Measurements from ENCODE around the gene SYCN.

The SYCN gene

GRCh38 chr19:39194832-39195542, 9.1 kb downstream of the SYCN start:
- DNase-seq (ENCODE audit: low read depth, low spot score) = no peak

GRCh38 chr19:39193803-39194202, 10.3 kb downstream of the SYCN start:
- DNase-seq (ENCODE audit: low read depth, low spot score) = no peak

DNA sequence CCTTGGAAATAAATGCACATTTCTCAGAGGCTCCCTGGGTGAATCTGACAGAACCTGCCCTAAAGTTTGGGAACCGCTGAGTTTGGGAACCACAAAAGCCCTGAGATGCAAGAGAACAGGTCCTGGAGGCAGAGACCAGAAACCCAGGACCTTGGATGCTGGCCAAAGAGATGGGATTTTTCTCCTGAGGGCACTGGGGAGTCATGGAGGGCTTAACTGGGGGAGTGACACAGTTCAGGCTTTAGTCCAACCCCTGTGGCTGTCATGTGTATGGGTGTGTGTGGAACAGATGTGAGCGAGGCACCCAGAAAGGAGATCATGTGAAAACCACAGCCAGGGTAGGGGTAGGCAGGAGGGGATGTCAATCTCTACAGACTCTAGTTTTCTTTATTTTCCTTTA, 11.2 kb downstream of the SYCN start:
- no peak for DNase-seq (ENCODE audit: low read depth, low spot score)

DNA sequence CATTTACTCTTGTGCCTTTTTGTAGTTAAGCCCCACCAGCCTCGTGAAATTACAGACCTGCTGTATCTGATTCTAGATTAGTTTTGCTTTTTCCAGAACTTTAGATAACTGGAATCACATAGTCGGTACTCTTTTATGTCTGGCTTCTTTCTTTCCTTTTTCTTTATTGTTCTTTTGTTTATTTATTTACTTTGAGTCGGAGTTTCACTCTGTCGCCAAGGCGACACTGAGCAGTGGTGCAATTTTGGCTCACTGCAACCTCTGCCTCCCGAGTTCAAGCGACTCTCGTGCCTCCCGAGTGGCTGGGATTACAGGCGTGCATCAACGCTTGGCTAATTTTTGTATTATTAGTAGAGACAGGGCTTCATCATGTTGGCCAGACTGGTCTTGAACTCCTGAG, 13.3 kb downstream of the SYCN start:
- DNase-seq (ENCODE audit: low read depth, low spot score) = no peak

GRCh38 chr19:39188960-39189359, 15.1 kb downstream of the SYCN start:
- no peak for DNase-seq (ENCODE audit: low read depth, low spot score)

DNA sequence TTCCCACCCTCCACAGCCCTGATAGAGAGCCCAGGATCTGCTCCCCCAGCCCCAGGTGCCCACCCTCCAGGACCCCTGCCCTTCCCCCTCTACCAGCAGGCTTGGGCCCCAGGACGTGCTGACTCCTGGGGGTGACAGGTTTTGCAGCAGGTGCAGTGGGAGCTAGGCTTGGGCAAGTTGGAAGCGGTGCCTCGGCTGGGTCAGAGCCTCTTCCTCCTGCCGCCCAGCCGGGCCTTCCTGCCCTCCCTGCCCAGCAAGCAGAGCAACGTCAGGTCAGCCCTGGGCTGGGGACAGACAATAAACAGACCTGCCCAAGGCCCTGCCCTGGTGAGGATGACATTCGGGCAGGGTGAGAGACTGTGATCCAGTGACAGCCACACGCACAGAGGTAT, 16.5 kb downstream of the SYCN start:
- DNase-seq (ENCODE audit: low read depth, low spot score) = no peak

- no peak for DNase-seq (ENCODE audit: low read depth, low spot score)
Observed at GRCh38 chr19:39186391-39186790, 17.7 kb downstream of the SYCN start.

GRCh38 chr19:39183104-39183503, 21.0 kb downstream of the SYCN start:
- DNase-seq (ENCODE audit: low read depth, low spot score) = no peak

DNA sequence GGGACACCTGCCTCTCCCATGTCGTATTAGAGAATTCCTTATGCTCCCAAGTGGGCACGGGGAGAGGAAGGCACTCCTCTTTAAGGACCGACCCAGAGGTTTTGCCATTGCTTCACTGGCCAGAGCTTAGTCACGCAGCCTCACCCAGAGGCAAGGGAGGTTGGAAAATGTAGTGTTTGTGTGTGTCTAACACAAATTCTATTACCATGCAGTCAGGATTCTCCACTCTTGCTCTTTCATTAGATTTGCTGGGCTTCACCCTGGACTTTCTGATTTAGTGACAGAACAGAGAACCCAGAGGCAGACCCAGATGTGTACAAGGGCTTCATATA, 21.9 kb downstream of the SYCN start:
- no peak for DNase-seq (ENCODE audit: low read depth, low spot score)

- no peak for DNase-seq (ENCODE audit: low read depth, low spot score)
Observed at GRCh38 chr19:39181500-39182173, 22.4 kb downstream of the SYCN start.

DNA sequence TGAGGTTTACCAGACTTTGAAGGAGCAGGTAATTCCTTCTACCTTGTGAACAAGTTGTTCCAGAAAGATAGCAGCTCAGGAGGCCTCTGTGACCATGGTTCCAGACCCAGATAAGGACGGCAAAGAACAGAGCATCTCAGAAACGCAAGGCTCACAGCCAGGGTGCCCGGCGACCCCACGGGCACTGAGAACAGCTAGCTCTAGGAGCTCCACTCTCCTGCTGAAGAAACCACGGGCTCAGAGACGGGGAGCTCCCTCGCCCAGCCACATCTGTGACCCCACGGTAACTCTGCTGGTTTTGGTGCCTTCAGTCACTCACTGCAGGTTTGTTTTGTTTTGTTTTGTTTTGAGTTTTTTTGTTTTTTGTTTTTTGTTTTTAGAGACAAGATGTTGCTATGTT, 23.3 kb downstream of the SYCN start:
- DNase-seq (ENCODE audit: low read depth, low spot score) = no peak

- DNase-seq (ENCODE audit: low read depth, low spot score) = no peak
Observed at GRCh38 chr19:39179754-39180153, 24.3 kb downstream of the SYCN start.

DNA sequence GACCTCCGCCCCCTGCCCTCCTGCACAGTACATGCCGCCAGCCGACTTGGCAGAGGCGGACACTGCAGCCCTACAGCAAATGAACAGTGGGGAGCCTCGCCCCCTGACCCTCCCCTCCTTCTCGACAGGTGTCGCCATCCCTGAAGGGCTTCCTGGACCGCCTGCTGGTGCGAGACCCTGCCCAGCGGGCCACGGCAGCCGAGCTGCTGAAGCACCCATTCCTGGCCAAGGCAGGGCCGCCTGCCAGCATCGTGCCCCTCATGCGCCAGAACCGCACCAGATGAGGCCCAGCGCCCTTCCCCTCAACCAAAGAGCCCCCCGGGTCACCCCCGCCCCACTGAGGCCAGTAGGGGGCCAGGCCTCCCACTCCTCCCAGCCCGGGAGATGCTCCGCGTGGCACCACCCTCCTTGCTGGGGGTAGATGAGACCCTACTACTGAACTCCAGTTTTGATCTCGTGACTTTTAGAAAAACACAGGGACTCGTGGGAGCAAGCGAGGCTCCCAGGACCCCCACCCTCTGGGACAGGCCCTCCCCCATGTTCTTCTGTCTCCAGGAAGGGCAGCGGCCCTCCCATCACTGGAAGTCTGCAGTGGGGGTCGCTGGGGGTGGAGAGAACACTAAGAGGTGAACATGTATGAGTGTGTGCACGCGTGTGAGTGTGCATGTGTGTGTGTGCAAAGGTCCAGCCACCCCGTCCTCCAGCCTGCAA, 25.6 kb downstream of the SYCN start:
- no peak for DNase-seq (ENCODE audit: low read depth, low spot score)

GRCh38 chr19:39177736-39178135, 26.3 kb downstream of the SYCN start:
- no peak for DNase-seq (ENCODE audit: low read depth, low spot score)

DNA sequence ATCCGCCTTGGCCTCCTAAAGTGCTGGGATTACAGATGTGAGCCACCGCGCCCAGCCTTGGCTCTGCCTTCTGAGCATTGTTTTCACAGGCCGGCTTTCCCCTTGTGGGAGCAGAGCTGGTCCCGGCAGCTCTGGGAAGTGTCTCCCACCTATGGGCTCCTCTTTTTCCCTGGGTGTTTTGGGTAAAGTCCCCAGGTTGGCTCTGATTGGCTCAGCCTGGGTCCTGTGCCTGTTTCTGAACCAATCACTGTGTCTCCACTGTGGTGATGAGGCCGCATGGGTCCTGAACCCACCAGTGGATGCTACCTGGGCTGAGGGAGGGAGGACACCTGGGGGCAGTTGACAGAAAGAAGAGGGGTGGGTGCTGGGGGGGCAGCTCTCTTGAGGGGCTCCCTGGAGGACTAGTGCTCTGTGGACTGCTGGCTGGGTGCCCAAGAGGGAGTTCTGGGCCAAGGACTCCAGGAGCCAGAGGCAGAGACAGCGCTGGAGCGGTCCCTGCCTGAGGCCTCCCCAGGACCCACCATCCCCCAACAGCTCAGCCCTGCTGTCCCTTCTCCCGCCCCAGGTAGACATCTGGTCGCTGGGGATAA, 26.9 kb downstream of the SYCN start:
- DNase-seq (ENCODE audit: low read depth, low spot score) = no peak

DNA sequence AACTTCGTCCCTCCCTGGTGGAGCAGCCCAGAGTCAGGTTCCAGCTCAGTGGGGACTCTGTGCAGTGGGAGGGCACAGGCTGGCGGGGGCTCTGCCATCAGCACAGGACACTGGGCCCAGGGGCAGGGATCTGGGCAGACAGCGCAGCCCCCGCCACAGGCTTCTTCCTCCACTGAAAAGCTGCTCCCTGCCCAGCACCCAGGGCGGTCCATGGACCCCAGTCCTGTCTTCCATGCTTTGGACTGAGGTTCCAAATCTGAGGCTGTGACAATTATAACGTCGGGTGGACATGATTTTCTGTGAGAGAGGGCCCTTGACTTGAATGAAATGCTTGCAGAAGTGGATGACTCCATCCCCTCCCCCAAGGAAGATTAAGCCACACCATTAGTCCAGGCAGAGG, 28.5 kb downstream of the SYCN start:
- no peak for DNase-seq (ENCODE audit: low read depth, low spot score)

- DNase-seq (ENCODE audit: low read depth, low spot score) = no peak
Observed at GRCh38 chr19:39174558-39175544, 29.2 kb downstream of the SYCN start.

GRCh38 chr19:39174142-39174541, 29.9 kb downstream of the SYCN start:
- DNase-seq (ENCODE audit: low read depth, low spot score) = no peak

DNA sequence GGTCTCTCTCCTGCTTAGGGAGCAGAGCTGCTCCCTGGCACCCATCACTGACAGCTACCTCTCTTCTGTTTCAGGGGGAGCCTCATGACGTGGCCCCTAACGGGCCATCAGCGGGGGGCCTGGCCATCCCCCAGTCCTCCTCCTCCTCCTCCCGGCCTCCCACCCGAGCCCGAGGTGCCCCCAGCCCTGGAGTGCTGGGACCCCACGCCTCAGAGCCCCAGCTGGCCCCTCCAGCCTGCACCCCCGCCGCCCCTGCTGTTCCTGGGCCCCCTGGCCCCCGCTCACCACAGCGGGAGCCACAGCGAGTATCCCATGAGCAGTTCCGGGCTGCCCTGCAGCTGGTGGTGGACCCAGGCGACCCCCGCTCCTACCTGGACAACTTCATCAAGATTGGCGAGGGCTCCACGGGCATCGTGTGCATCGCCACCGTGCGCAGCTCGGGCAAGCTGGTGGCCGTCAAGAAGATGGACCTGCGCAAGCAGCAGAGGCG, 30.5 kb downstream of the SYCN start:
- no peak for DNase-seq (ENCODE audit: low read depth, low spot score)

GRCh38 chr19:39172700-39173501, 31.2 kb downstream of the SYCN start:
- DNase-seq (ENCODE audit: low read depth, low spot score) = no peak
